Hypothalamus (tissue), 51 donors: Measurements from ENCODE around the gene TYMS.
"Not testable (repeated sequence)": the region's sequence is repeated elsewhere in the genome, so short reads cannot be mapped to it uniquely, and the experiment has no call there.

ENCODE experiments used
- DNase-seq, 51 donors: peaks; one replicate each; lab custom pipeline; 2025; lab: John Stamatoyannopoulos, UW

Gene TYMS

GRCh38 chr18:676736-677135 is 19.3 kb downstream of the TYMS start:
- no peak for DNase-seq

DNA sequence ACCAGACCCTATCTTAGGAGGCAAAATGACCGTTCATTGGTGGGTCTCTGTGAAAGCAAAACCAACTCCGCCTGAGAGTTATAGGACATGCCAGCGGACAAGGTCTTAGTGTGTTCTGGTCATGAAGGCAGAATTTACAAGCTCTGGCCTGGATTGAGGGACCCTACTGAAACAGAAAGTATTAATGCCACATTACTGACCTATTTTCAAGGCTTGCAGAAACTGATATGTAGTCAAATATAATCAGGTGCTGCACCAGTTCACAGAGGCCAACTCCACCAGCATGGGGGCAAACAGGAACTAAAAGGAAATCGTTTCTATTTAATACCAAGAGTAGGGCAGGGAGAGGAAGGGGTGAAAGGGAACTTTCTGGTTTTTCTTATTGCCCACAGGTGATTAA is 19.7 kb downstream of the TYMS start:
- DNase-seq = no peak

DNA sequence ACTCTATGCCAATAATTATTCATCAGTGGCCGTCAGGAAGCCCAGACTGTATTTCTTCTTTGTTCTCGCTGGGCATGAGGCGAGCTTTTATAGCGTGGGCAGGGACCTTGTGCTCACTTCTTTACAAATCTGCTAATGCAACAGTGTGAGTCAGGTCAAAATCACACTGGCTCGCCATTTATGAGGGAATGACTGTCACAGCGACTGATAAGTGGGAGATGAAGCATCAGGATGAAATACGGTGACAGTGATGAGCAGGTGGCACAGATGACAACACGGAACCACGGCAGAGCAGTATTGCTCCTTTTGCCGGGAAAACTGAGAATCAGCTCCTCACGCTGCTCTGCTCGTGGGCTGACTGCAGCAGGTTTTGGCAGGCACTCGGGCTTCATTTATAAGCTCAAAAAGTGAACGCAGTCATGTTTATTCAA is 20.5 kb downstream of the TYMS start:
- peak in 7 of 51 donors; percentile 15 to 76 (median 22) for DNase-seq

DNA sequence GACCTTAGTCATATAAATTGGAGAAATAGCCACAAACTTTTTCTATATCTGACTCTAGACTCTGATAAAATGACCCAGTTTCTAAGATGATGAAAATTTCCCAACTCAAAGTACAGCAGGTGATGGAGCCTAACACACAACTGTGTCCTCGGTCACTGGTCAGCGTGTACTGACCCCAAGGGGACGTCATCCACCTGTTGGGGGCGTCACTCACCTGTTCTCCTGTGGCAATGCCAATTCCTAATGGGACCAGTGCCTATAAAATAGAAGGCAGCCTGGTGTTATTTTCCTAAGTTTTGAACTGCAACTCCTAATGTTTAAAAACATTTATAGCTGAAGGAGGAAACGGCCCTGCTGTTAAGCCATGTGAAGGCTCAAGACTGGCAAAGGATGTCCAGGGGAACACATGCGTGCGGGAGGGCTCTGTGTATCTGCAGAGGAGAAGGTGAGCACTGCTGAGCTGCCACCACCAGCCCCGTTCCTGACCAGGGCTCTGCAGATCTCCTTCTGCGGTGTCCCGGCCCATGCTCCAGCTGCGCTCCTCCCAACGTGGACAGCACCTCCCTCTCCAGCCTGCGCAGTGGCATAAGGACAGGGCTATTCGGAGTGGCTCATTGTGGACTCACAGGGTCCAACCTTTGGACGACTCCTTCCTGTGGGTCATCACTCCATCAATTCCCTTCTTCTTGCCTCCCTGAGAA is 21.2 kb downstream of the TYMS start:
- no peak for DNase-seq

DNA sequence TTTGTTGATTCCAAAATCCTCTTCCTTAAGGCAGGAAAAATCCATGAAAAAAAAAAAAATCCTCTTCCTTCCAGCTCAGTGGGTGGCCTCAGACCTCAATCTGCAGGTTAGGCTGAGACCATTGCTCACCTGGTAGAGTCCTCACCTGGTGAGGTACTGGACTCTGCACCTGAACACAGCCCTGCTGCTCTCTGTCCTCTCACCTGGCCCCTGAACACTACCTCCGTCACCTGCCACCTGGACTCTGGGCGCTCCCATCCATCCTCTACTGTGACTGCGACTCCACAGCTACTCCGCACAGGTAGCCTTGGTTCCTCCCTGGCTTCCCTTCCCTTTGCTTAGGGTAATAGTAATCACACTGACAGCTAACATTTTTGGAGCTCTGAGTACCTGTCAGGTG is 22.1 kb downstream of the TYMS start:
- no peak for DNase-seq

GRCh38 chr18:680392-680791 is 22.9 kb downstream of the TYMS start:
- peak in 1 of 51 donors; percentile 2 for DNase-seq

- no peak for DNase-seq
These were observed 24.5 kb downstream of the TYMS start for GRCh38 chr18:681985-682384.

DNA sequence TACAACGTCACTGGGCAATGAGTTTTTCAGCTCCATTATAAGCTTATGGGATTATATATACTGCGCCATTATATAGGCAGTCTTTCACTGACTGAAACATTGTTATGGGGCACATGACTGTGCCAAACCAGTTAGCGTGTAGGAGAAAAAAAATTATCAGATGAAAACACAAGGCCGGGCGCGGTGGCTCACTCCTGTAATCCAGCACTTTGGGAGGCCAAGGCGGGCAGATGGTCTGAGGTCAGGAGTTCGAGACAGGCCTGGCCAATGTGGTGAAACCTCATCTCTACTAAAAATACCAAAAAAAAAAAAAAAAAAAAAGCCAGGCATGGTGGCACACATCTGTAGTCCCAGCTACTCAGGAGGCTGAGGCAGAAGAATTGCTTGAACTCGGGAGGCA is 25.0 kb downstream of the TYMS start:
- DNase-seq = not testable (repeated sequence)

DNA sequence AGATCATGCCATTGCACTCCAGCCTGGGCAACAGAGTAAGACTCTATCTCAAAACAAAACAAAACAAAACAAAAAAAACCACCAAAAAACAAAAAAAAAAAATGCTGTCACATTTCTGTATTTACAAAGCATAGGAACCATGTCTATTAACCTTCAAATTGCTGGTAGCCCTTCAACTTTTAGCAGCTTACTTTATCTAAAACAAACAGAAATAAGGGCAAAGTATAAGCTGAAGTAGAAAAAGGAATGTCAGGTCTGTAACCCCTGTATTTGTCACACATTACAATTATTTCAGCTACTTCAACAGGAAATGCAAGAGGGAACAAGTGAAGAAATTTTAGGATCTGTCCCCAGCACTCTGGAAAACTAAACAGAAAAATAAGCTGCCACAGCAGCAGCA is 25.4 kb downstream of the TYMS start:
- DNase-seq = no peak

DNA sequence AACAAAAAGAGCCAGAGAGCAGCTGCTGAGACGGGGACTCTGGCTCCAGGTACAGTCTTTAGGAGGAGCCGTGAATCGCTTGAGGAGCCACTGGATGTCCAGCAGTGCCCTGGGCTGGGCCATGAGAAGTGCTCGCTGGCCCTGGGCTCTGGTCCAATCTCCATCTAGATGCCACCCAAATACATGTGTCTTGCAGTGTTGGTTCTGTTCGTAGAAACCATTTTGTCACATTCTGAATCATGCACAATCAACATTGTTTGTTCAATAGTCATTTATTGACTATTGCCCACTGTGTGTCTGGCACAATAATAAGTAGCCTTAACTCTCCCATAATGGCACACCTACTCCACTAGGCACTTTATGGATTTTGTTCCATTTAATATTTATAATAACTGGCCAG is 26.1 kb downstream of the TYMS start:
- DNase-seq = no peak

- DNase-seq = no peak
These were observed 28.0 kb downstream of the TYMS start for GRCh38 chr18:685438-685837.

DNA sequence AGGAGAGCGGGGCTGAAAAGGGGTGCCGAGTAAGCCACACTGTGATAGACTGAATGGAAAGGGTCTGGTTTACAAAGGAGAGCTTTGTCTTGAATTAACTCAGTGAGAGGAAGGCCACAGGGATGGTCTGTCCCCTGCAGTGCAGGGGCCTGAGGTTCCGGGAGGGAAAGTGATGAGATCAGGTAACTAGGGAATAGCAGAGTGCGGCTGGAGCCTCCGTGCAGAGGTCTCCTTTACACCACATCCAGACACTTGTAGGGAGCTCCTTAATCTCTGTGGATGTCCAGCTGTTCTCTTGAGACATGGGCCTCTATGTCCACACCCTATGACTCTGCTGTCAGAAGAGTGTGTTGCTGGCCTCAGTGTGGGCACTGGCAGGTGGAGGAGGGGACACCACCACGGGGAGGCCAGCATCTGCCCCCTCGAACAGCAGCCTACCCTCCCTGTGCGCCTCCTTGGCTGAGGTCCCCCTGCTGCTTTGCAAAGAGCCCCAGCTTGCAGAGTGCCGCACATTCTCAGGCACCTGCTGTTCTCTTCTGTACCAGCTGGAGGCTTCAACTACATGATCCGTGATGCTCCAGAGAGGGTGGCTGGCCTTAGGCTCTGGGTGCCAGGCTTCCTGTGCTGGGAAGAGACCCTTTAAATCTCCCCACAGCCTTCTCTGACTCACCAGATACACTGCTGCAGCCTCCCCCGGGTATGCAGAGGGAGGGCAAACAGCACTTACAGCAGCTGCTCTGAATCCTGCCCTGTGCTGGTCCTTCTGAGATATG is 29.1 kb downstream of the TYMS start:
- peak in 1 of 51 donors; percentile 16 for DNase-seq

- DNase-seq = no peak
These were observed 30.9 kb downstream of the TYMS start for GRCh38 chr18:688323-688722.

DNA sequence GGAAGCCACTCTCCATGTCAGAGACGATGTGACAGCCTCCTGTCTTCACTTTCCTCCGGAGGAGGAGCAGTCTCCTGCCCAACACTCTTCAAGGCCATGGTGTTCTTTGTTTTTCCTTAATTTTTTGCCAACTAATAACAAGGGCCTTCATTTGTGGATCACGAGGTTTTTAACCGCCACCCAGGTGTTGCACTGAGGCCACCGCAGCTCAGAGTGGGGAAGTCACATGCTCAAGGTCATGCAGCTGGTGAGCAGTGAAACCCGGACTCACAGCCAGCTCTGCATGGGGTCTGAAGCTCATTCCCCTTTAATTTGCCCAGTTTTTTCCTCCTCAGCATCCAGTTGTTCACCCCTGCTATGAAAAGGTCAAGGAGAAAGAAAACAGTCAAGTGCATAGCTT is 35.4 kb downstream of the TYMS start:
- DNase-seq = no peak

- no peak for DNase-seq
These were observed 36.2 kb downstream of the TYMS start for GRCh38 chr18:693466-694187.

- DNase-seq = no peak
These were observed 39.6 kb downstream of the TYMS start for GRCh38 chr18:697012-697411.

DNA sequence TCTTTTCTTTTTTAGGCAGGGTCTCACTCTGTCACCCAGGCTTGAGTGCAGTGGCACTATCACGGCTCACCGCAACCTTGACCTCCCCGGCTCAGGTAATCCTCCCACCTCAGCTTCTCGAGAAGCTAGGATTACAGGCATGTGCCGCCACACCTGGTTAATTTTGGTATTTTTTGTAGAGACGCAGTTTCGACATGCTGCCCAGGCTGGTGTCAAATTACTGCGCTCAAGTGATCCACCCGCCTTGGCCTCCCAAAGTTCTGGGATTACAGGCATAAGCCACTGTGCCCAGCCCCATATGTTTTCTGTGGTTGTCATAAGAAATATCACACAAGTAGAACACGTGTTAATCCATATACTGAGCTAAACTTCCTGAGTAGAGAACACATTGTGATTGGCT is 40.3 kb downstream of the TYMS start:
- no peak for DNase-seq

DNA sequence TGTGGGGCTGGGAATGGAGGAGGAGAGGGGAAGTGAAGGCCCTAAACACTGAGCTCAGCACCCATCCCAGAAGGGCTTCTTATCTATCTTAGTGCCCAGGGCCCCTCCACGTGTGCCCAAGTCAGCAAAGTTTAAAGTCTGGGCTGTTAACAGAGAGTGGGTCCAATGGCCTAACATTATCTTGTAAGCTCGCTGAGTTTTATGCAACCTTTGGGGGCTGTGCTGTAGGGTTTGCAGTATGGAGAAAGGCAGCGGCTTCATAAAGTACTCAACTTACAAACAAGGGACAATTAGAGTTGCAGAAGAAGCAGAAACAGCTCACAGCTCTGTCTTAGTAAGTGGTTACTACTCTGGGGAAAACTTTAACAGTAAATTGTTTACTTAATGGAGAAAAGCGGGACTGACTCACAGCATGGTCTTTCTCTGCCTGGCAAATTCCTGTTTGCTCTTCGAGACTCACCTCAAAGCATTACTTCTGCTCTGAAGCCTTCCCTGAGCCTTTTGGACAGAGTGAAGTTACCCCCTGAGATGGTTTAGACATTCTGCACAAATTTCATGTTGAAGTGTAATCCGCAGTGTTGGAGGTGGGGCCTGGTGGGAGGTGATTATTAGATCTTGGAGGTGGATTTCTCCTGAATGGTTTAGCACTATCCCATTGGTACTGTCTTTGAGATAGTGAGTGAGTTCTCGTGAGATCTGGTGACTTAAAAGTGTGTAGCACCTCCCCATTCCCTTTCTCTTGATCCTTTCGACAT is 45.9 kb downstream of the TYMS start:
- no peak for DNase-seq

GRCh38 chr18:706405-706804 is 49.0 kb downstream of the TYMS start:
- DNase-seq = peak in 1 of 51 donors; percentile 12

- no peak for DNase-seq
These were observed 50.6 kb downstream of the TYMS start for GRCh38 chr18:708096-708495.

DNA sequence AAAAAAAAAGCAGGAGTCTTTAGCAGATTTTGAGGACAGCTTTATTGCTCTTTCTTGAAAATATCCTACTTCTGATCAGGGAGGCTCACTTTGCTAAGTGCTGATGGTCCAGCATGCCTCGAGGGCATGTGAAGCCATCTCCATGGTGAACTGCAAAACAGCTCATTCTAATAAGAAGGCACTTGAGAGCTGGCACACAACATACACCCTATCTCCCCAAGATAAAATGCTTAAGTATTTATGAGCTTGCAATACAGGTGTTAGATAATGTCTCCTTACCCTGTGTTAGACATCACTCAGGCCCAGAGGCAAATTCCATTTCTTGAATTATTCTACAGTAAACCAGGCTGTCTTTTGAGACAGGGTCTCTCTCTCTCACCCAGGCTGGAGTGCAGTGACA is 52.3 kb downstream of the TYMS start:
- DNase-seq = no peak
